Neural cell (in vitro differentiated cells): Measurements from ENCODE around the gene CACNA2D1. TPM values are rescaled to one million over a fixed set of nuclear protein-coding genes. Genes with fewer than 3 reads are reported as not detected.

Experiments used
- H2AFZ ChIP-seq: fragments of 200-600, 300-800 bp; sonication (generic), shearing (Covaris generic); 2 replicates; pipeline ENCODE4 v1.6.0; 2014; ENCODE audit warnings: low read depth, mild to moderate bottlenecking, antibody characterized with exemption, low read length, moderate library complexity
- H3F3A ChIP-seq: fragments of 200-600 bp; shearing (Covaris generic); 2 replicates; pipeline ENCODE4 v1.6.1; 2016; ENCODE audit warnings: mild to moderate bottlenecking, moderate library complexity, mixed read lengths, antibody characterized with exemption, low read length; ENCODE audit not compliant: insufficient read depth, poor library complexity, severe bottlenecking
- H3K27ac ChIP-seq: fragments of 200-600, 300-800 bp; sonication (generic), shearing (Covaris generic); 2 replicates; pipeline ENCODE4 v1.5.1; 2014; ENCODE audit warnings: mild to moderate bottlenecking, low read length, moderate library complexity
- H3K27me3 ChIP-seq: fragments of 300-800, 200-600 bp; sonication (generic), shearing (Covaris generic); 2 replicates; pipeline ENCODE4 v1.6.0; 2014; ENCODE audit warnings: mild to moderate bottlenecking, low read depth, low read length, moderate library complexity; ENCODE audit not compliant: insufficient read depth
- H3K36me3 ChIP-seq: fragments of 300-800, 200-600 bp; sonication (generic), shearing (Covaris generic); 2 replicates; pipeline ENCODE4 v1.5.1; 2014; ENCODE audit warnings: mild to moderate bottlenecking, antibody characterized with exemption, low read length, moderate library complexity; ENCODE audit not compliant: insufficient read depth
- H3K4me2 ChIP-seq: fragments of 300-800, 200-600 bp; sonication (generic), shearing (Covaris generic); 2 replicates; pipeline ENCODE4 v1.6.0; 2014; ENCODE audit warnings: mild to moderate bottlenecking, low read length
- H3K4me3 ChIP-seq: fragments of 300-800, 200-600 bp; sonication (generic), shearing (Covaris generic); 2 replicates; pipeline ENCODE4 v1.5.1; 2014; ENCODE audit warnings: mild to moderate bottlenecking, low read length, moderate library complexity
- H3K79me2 ChIP-seq: fragments of 200-600 bp; shearing (Covaris generic); replicated peaks from 2 replicates; pipeline ENCODE4 v1.6.0; 2014; ENCODE audit warnings: mild to moderate bottlenecking, low read length, moderate library complexity; ENCODE audit not compliant: insufficient read depth
- H3K9ac ChIP-seq: fragments of 300-800, 200-600 bp; sonication (generic), shearing (Covaris generic); 2 replicates; pipeline ENCODE4 v1.6.1; 2016; ENCODE audit warnings: mild to moderate bottlenecking, low read length, mixed read lengths
- H3K9me2 ChIP-seq: fragments of 200-600 bp; shearing (Covaris generic); 2 replicates; pipeline ENCODE4 v1.6.1; 2016; ENCODE audit warnings: mild to moderate bottlenecking, low read length, mixed read lengths; ENCODE audit not compliant: insufficient read depth
- H3K9me3 ChIP-seq: fragments of 200-600, 300-800 bp; sonication (generic), shearing (Covaris generic); 2 replicates; pipeline ENCODE4 v1.6.1; 2016; ENCODE audit warnings: mild to moderate bottlenecking, mixed run types, low read length, moderate library complexity, mixed read lengths
- H4K20me1 ChIP-seq: fragments of 200-600 bp; shearing (Covaris generic); 2 replicates; pipeline ENCODE4 v1.6.1; 2016; ENCODE audit warnings: mild to moderate bottlenecking, mixed run types; ENCODE audit not compliant: insufficient read depth
- CTCF ChIP-seq: fragments of 450-650 bp; IDR thresholded peaks from 2 replicates; pipeline ENCODE4 v1.5.1; 2014; ENCODE audit warnings: antibody characterized with exemption, mild to moderate bottlenecking, moderate library complexity; ENCODE audit not compliant: poor library complexity, severe bottlenecking
- EP300 ChIP-seq: fragments of 450-650 bp; conservative IDR thresholded peaks from 2 replicates; pipeline ENCODE4 v1.6.1; 2014; ENCODE audit warnings: antibody characterized with exemption, mild to moderate bottlenecking, moderate library complexity; ENCODE audit not compliant: poor library complexity, severe bottlenecking
- EZH2 ChIP-seq: fragments of 200-600, 300-800 bp; shearing (Covaris generic), sonication (generic); IDR thresholded peaks from 2 replicates; pipeline ENCODE4 v1.6.1; 2014; ENCODE audit warnings: antibody characterized with exemption, low read length, borderline replicate concordance, mild to moderate bottlenecking; ENCODE audit not compliant: insufficient read depth, poor library complexity, severe bottlenecking
- MXI1 ChIP-seq: fragments of 450-650 bp; conservative IDR thresholded peaks from 2 replicates; pipeline ENCODE4 v1.6.1; 2014; ENCODE audit warnings: antibody characterized with exemption, mild to moderate bottlenecking; ENCODE audit not compliant: poor library complexity, severe bottlenecking
- POLR2AphosphoS5 ChIP-seq: IDR thresholded peaks from 2 replicates; pipeline ENCODE4 v1.6.1; 2012
- RAD21 ChIP-seq: fragments of 450-650 bp; conservative IDR thresholded peaks from 2 replicates; pipeline ENCODE4 v1.6.1; 2014; ENCODE audit warnings: antibody characterized with exemption, mild to moderate bottlenecking, moderate library complexity
- REST ChIP-seq: IDR thresholded peaks from 2 replicates; pipeline ENCODE4 v1.6.1; 2012; ENCODE audit warnings: borderline replicate concordance
- SMC3 ChIP-seq: fragments of 450-650 bp; conservative IDR thresholded peaks from 2 replicates; pipeline ENCODE4 v1.6.1; 2014; ENCODE audit warnings: antibody characterized with exemption, mild to moderate bottlenecking, moderate library complexity; ENCODE audit not compliant: poor library complexity
- TAF1 ChIP-seq: IDR thresholded peaks from 2 replicates; pipeline ENCODE4 v1.6.1; 2012; ENCODE audit warnings: low read depth
- polyA plus RNA-seq: library from polyadenylated mRNA; depleted of rRNA; stranded (reverse); fragments of >200 nt; gene quantifications from 2 replicates; pipeline ENCODE4 v1.2.3, GENCODE V29; 2014

Gene CACNA2D1
- polyA plus RNA-seq, 1 donor from 2014 or later: 7.0 TPM

GRCh38 chr7:82305347-82306005 lies 138.1 kb downstream of the CACNA2D1 start:
- H2AFZ ChIP-seq: no peak overlapping the region
- no peaks in the 10 kb centered on the region for H3K9me3 ChIP-seq
- no peaks in the 10 kb centered on the region for H3K27me3 ChIP-seq
- H4K20me1 ChIP-seq: no peaks in the 10 kb centered on the region
- no peak overlapping the region for H3K4me2 ChIP-seq
- no peak overlapping the region for H3K4me3 ChIP-seq
- H3K9ac ChIP-seq: no peak overlapping the region
- no peaks in the 10 kb centered on the region for H3F3A ChIP-seq
- no peak for TF ChIP-seq CTCF
- no peak for TF ChIP-seq MXI1
- TF ChIP-seq SMC3: no peak
- no peak for TF ChIP-seq EZH2
- no peak for TF ChIP-seq REST
- no peak for TF ChIP-seq POLR2AphosphoS5
- no peak for TF ChIP-seq EP300
- no peak for TF ChIP-seq TAF1
- no peak for TF ChIP-seq RAD21
- no peaks in the 10 kb centered on the region for H3K9me2 ChIP-seq
- H3K36me3 ChIP-seq: no peaks in the 10 kb centered on the region
- H3K27ac ChIP-seq: no peak overlapping the region
- H3K79me2 ChIP-seq: no peaks in the 10 kb centered on the region

- Histone ChIP-seq H3K79me2 (no peaks in the 10 kb centered on the region), H3K4me3 (no peak overlapping the region), H4K20me1 (no peaks in the 10 kb centered on the region)
Observed at GRCh38 chr7:82294865-82295264, 148.7 kb downstream of the CACNA2D1 start.

More at GRCh38 chr7:82294865-82295264, 148.7 kb downstream of the CACNA2D1 start:
- no peak overlapping the region for H2AFZ ChIP-seq
- no peaks in the 10 kb centered on the region for H3K9me2 ChIP-seq
- TF ChIP-seq REST: no peak
- TF ChIP-seq TAF1: no peak
- TF ChIP-seq EZH2: no peak
- TF ChIP-seq EP300: no peak
- no peak for TF ChIP-seq SMC3
- H3F3A ChIP-seq: no peaks in the 10 kb centered on the region
- no peaks in the 10 kb centered on the region for H3K27me3 ChIP-seq
- H3K9me3 ChIP-seq: peaks cover 3% of the 10 kb centered on the region
- H3K36me3 ChIP-seq: no peaks in the 10 kb centered on the region
- no peak overlapping the region for H3K4me2 ChIP-seq
- H3K27ac ChIP-seq: no peak overlapping the region
- no peak overlapping the region for H3K9ac ChIP-seq
